GM23248 (cell line): ENCODE results near the gene PIGN.

Source experiments
- EZH2 ChIP-seq: fragments of 200-600 bp; sonication (generic); IDR thresholded peaks from 2 replicates; pipeline ENCODE4 v1.6.1; 2018; ENCODE audit warnings: antibody characterized with exemption, mild to moderate bottlenecking; ENCODE audit not compliant: insufficient read depth, poor library complexity, severe bottlenecking
- EZH2phosphoT487 ChIP-seq: fragments of 200-600 bp; sonication (generic); IDR thresholded peaks from 2 replicates; pipeline ENCODE4 v1.6.1; 2018; ENCODE audit warnings: antibody characterized with exemption, moderate library complexity, mild to moderate bottlenecking, low read depth; ENCODE audit not compliant: insufficient read depth

DNA sequence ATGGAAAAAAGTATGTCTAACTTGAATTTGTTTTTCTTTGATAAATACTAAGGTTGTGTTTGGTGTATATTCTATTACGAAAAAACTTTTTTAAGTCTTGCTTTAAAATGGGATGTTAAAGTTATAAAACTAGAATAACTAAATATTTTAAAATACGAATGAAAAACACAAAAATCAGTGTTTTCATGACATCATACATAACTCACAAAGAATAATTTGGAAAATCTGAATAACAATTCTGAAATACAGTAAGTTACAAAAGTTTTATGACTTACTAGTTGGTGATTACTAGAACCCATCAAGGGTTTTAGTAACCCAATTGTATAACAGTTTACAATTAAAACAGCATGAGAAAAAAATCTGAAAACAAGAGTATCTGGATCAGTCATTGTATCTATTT lies 61.2 kb downstream of the PIGN start:
- TF ChIP-seq EZH2 (no peak), EZH2phosphoT487 (no peak)
